Ectodermal cell (in vitro differentiated cells): ENCODE measurements around the gene NFATC1.

Experiments
- H3K27ac ChIP-seq: 2 replicates; pipeline ENCODE4 v1.7.0; 2013; ENCODE audit warnings: mild to moderate bottlenecking, low read depth, low read length; ENCODE audit not compliant: insufficient read depth, poor library complexity, severe bottlenecking
- H3K27me3 ChIP-seq: 2 replicates; pipeline ENCODE4 v1.7.0; 2013; ENCODE audit warnings: mild to moderate bottlenecking, low read length; ENCODE audit not compliant: insufficient read depth, control insufficient read depth, poor library complexity, severe bottlenecking
- H3K36me3 ChIP-seq: one replicate; pipeline ENCODE4 v1.7.0; 2013; ENCODE audit warnings: low read length; ENCODE audit not compliant: control insufficient read depth, insufficient read depth
- H3K4me1 ChIP-seq: one replicate; pipeline ENCODE4 v1.7.0; 2013; ENCODE audit warnings: low read length; ENCODE audit not compliant: control insufficient read depth, insufficient read depth
- H3K4me3 ChIP-seq: 2 replicates; pipeline ENCODE4 v1.7.0; 2013; ENCODE audit warnings: low read depth, low read length, control low read depth; ENCODE audit not compliant: insufficient read depth
- H3K9me3 ChIP-seq: 2 replicates; pipeline ENCODE4 v1.7.0; 2013; ENCODE audit warnings: mild to moderate bottlenecking, low read length, moderate library complexity; ENCODE audit not compliant: control insufficient read depth
- WGBS, 2 experiments: methylation state at CpG; one replicate each; pipeline ENCODE4 v1.1.7; 2013; ENCODE audit warnings: missing lambda C conversion rate in 2 of 2; 5-methylcytosine and 5-hydroxymethylcytosine counted together

The NFATC1 gene

DNA sequence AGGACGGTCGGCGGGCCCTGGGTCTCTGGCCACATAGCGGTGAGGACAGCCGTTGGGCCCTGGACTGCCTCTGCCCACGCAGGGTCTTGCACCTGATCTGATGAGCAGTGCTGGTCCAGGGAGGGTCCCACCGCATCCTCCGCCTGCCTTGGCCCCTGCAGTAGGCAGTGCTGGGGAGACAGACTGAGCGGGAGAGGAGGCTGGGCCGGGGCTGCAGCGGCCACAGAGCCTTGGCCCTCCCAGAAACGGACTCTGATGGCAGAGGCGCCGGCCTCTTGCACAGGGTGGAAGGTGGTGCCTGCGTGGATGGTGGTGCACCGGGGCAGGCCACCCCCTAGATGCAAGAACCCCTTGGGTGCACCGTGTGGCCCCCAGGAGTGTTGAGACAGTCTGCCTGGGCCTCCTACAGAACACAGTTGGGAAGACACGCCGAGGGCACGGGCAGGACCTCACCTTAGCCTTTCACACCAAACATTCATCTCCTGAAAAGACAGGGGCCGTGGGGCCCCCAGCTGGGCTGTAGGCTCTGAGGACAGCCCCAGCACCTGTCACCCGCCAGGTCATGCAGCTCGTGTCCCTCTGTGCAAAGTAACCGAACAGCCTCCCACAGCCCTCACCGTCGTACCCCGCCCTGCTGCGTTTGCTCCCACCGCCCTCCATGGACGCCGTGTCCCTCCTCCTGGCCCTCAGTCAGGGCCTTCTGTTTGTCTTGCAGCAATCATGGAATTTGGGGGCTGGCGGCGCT lies 36.8 kb downstream of the NFATC1 start:
- Histone ChIP-seq H3K4me1 (no peaks in the 10 kb centered on the region), H3K27me3 (no peaks in the 10 kb centered on the region), H3K9me3 (no peaks in the 10 kb centered on the region), H3K36me3 (no peaks in the 10 kb centered on the region), H3K27ac (no peak overlapping the region), H3K4me3 (no peak overlapping the region)
- 92 to 95% methylated on average over 33 of the region's 33 CpGs for WGBS, 2 experiments

DNA sequence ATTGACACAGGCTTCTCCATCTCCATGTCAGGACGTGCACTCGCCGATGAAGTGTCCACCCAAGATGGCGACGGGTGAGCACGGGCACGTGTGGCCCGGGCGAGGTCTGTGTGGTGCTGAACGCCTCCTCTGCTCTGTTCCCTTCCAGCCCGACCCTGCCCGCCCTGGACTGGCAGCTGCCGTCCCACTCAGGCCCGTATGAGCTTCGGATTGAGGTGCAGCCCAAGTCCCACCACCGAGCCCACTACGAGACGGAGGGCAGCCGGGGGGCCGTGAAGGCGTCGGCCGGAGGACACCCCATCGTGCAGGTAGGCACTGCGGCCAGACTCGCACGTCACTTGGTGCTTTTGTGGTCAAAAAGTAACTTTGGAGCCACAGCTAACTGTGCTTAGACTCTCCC lies 37.7 kb downstream of the NFATC1 start:
- WGBS, 2 experiments: 94 to 95% methylated on average over 27 of the region's 27 CpGs
- H3K36me3 ChIP-seq: no peaks in the 10 kb centered on the region

DNA sequence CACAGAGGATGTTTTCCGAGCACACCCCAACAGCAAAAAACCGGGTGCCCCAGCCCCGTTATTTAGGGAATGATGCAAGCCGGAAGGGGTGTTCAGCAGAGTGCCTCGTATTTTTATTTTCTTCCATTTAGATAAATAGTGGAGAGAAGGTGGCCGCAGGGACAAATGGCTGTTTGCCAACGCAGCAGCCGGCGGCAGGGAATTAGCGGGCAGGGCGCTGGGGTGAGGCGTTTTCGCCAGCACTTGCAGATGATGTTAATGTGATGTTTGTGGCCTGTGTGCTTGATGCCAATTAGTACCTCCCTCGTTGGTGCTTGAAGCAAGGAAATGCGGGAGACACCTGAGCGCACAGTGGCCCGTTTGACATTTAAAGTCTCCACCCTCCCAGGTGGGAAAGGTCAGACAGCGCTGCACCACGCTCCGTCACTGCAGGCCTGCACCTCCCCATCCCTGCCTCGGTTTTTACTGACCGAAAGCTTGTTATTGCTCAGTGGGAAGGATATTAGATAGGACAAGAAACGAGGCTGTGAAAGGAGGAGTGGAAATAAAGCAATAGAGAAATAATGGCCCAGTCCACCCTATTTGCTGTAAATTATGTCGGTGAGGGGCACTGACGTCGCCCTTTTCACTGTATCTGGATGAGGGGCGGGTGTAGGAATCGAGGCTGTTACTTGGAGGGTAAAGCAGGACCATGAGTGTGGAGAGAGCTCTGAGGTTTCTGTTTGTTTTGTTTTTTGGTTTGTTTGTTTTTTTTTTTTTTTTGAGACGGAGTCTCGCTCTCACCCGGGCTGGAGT lies 39.1 kb downstream of the NFATC1 start:
- Histone ChIP-seq H3K4me3 (no peak overlapping the region), H3K4me1 (no peaks in the 10 kb centered on the region), H3K9me3 (no peaks in the 10 kb centered on the region), H3K27ac (no peak overlapping the region), H3K27me3 (no peaks in the 10 kb centered on the region), H3K36me3 (no peaks in the 10 kb centered on the region)
- WGBS, 2 experiments: 92 to 93% methylated on average over 31 of the region's 31 CpGs

More for the DNA sequence above, 37.7 kb downstream of the NFATC1 start:
- no peaks in the 10 kb centered on the region for H3K4me1 ChIP-seq
- H3K4me3 ChIP-seq: no peak overlapping the region
- H3K27ac ChIP-seq: no peak overlapping the region
- no peaks in the 10 kb centered on the region for H3K9me3 ChIP-seq
- no peaks in the 10 kb centered on the region for H3K27me3 ChIP-seq

DNA sequence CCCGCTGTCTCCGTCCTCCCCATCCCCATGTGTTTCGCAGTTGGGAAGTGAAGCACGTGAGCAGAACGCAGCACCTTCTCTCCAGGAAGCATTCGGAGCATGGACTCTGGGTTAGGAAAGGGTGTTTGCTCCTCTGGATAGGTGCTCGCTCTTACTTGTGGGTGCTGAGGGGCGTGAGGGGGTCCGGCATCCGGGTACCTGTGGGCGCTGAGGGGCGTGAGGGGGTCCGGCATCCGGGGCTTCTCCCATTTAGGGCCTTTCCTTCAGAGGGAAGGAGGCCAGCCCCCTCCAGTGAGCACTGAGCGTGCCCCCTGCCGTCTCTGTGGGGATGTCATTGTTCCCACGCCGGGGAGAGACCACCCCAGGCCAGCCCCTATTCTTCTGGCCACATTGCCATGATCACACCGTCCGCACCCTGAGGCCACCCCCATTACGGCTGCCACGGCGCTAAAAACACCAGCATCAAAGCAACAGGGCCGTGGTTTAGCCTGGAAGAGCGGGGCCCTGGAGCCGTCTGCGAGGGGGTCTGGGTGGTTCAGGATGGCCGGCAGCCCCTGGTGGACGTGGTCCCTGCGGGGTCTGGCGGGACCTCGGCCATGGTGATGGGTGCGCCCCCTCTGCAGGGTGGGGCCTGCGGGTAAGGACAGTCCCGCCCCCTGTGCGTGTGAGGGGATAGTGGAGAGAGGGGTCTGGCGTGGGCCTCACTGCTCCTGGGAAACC lies 41.0 kb downstream of the NFATC1 start:
- H3K27me3 ChIP-seq: no peaks in the 10 kb centered on the region
- no peak overlapping the region for H3K4me3 ChIP-seq
- WGBS, 2 experiments: 93 to 94% methylated on average over 37 of the region's 37 CpGs
- H3K27ac ChIP-seq: no peak overlapping the region
- H3K36me3 ChIP-seq: no peaks in the 10 kb centered on the region
- H3K9me3 ChIP-seq: no peaks in the 10 kb centered on the region
- no peaks in the 10 kb centered on the region for H3K4me1 ChIP-seq

DNA sequence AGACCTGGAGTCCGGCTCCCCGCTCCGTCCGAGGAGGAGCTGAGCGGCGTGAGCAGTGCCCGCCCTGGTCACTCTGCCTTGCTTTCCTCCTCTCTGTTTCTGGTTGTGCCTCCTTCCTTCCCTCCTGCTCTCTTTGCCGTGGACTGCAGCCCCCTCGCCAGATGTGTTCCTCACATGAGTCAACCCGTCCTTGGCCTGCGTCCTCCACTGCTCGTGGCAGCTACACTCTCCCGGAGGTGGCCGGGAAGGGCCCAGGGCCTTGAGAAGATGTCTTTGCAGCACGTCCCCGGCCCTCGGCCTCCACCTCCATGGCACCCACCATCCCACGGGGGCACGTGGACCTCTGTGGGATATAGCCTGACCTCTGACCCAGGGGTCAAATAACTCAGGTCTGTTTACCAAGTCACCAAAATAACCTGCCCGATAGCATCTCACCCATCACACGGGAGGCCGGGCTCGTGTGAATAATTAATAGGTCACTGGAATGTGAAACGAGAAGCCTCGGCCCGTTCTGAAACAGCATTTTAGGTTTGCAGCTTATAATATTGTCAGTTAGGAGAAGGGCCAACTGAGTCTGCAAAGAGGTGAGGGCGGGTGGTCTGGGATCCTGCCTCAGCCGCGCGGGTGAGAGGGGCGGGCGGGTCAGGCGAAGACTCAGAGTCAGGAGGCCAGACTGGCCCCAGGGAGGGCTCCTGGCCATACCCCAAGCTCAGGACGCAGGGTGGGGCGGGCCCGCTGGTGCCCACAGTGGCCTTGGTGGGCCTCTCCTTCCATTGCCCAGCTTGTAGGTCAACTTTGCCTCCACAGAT lies 42.6 kb downstream of the NFATC1 start:
- no peaks in the 10 kb centered on the region for H3K9me3 ChIP-seq
- no peak overlapping the region for H3K4me3 ChIP-seq
- no peak overlapping the region for H3K27ac ChIP-seq
- H3K27me3 ChIP-seq: no peaks in the 10 kb centered on the region
- no peaks in the 10 kb centered on the region for H3K36me3 ChIP-seq
- H3K4me1 ChIP-seq: no peaks in the 10 kb centered on the region
- 95% methylated on average over 36 of the region's 36 CpGs for WGBS, 2 experiments

DNA sequence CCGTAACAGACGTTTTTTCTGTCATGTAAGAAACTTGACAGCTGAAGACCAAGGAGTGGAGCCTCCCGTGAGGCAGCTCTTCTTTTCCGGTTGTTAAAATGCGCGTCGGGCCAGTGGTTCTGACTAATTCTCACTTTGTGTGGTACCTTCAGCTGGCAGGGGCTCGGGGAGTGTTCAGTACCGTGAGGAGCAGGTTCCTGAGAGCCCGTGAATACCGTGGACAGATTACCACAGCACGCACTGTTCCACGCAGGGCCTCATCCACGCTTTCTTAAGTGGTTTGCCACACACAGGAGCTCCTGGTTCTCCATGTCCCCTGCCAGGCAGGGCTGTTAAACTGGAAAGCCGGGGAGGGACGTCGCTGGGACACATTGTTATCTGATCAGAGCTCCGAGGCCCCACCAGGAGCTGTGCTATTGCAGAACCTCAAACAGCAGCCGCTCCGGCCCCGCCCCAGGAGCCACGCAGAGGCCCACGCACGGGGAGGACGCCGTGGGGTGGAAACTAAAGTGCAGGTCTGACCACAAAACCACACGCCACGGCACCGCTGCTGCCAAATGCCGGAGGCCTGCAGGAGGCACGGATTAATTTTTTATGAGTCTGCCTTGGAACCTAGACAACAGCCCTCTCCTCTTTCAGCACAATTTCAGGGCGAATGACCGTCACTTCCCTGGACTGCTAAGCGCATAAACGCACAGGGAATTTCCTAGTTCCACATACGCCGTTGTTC lies 43.3 kb downstream of the NFATC1 start:
- Histone ChIP-seq H3K36me3 (no peaks in the 10 kb centered on the region), H3K4me3 (no peak overlapping the region), H3K27me3 (no peaks in the 10 kb centered on the region), H3K9me3 (no peaks in the 10 kb centered on the region), H3K4me1 (no peaks in the 10 kb centered on the region), H3K27ac (no peak overlapping the region)
- WGBS, 2 experiments: 94% methylated on average over 37 of the region's 37 CpGs

DNA sequence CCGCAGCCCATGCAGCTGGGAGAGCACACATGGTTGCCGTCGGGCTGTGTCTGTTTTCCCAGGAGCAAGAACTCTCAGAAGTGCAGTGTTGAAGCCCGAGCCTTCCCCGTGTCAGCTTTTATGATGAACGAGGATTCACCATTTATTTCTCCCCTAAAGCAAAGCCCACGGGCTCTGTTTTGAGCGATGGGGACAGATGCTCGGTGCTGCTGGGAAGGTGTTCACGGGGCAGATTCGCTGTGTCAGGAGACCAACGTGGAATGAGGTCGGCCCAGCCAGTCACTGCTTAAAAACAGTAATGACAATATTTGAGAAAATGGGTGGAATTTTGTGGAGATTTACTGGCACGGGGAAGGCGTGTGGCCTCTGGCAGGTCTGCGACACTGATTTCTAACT lies 43.9 kb downstream of the NFATC1 start:
- H3K36me3 ChIP-seq: no peaks in the 10 kb centered on the region
- H3K27ac ChIP-seq: no peak overlapping the region
- H3K27me3 ChIP-seq: no peaks in the 10 kb centered on the region
- WGBS, 2 experiments: 95 to 96% methylated on average over 16 of the region's 16 CpGs
- H3K4me1 ChIP-seq: no peaks in the 10 kb centered on the region
- no peaks in the 10 kb centered on the region for H3K9me3 ChIP-seq
- no peak overlapping the region for H3K4me3 ChIP-seq

DNA sequence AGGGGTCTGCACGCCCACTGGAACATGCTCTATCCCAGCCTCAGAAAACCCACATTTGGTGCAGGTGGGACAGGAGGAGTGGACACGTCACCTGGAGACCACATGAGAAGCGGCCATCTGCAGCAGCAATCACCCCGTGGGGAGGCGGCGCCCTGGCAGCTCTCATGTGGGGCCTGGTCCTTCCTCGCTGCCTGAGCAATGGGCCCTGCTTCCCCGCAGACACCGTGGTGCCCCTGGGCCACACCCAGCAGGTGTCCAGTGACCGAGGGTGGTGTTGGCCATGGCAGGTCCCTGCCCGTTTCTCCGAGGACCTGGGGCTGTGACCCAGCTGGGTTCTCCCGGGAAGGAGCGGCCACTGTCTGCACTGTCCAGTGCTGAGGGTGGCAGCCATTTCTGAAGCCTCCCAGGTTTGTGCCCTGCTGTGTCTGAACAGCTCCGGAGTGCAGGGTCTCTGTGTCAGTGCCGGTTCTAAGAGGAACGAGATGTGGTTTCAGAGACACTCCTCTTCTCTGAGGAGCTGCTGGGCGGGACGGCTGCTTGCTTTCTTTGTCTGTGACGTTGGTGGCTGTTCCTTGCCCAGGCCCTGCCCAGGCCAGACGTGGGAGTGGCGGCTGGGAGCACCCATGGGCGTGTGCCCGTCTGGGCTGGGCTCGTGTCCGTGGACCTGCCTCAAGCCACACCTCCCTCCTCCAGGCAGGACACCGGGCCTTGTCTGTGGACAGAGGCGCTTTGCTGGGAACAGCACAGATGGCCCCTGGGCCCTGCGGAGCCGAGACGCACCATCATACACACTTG lies 44.8 kb downstream of the NFATC1 start:
- no peaks in the 10 kb centered on the region for H3K9me3 ChIP-seq
- no peaks in the 10 kb centered on the region for H3K4me1 ChIP-seq
- no peaks in the 10 kb centered on the region for H3K36me3 ChIP-seq
- H3K27me3 ChIP-seq: no peaks in the 10 kb centered on the region
- WGBS, 2 experiments: 94 to 95% methylated on average over 31 of the region's 31 CpGs
- H3K4me3 ChIP-seq: no peak overlapping the region
- no peak overlapping the region for H3K27ac ChIP-seq

DNA sequence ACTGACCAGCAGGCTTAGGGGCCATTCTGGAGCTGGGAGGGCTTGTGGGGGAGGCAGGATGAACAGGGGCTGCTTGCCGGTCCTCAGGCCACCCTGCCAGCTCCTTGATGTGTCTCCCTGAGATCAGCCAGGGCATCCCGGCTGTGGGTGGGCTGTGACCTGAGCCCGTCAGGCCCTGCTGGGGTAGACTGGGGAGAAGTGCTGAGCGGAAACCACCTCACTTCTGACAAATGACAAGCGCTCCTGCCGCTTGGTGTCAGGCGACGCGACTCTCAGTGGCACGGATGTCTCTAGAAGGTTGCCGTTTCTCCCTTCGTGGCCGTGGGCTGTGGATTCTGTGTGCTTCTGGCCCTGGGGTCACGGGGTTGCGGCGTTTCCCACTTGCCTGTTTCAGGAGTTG lies 45.7 kb downstream of the NFATC1 start:
- Histone ChIP-seq H3K4me3 (no peak overlapping the region), H3K9me3 (no peaks in the 10 kb centered on the region)
- 94 to 95% methylated on average over 16 of the region's 16 CpGs for WGBS, 2 experiments

More for the DNA sequence above, 45.7 kb downstream of the NFATC1 start:
- no peaks in the 10 kb centered on the region for H3K36me3 ChIP-seq
- H3K27ac ChIP-seq: no peak overlapping the region
- H3K4me1 ChIP-seq: peaks cover under 1% of the 10 kb centered on the region
- no peaks in the 10 kb centered on the region for H3K27me3 ChIP-seq
